ENCODE data around the gene FASTK. TPM values are rescaled to one million over a fixed set of nuclear protein-coding genes. Genes with fewer than 3 reads are reported as not detected.

Gene FASTK
- total RNA-seq, 1 donor from 2014 or later, result 55.3 TPM

- Histone ChIP-seq H3K4me1 (ENCODE audit: control insufficient read depth in 3 of 3, insufficient read depth in 3 of 3, low read length in 3 of 3) (peaks cover under 1 to 2% (median under 1%) of the 10 kb centered on the region in 3 donors), H3K27ac (ENCODE audit: low read depth, low read length) (no peak overlapping the region), H3K9ac (ENCODE audit: low read depth in 1 of 3, low read length in 3 of 3) (no peak overlapping the region), H3K9me3 (ENCODE audit: control insufficient read depth in 3 of 3, low read length in 3 of 3) (no peaks in the 10 kb centered on the region), H3K27me3 (ENCODE audit: control insufficient read depth in 3 of 3, insufficient read depth in 3 of 3, low read length in 3 of 3) (no peaks in the 10 kb centered on the region), H3K4me3 (ENCODE audit: low read length in 3 of 3) (no peak overlapping the region), H3K36me3 (ENCODE audit: control insufficient read depth in 3 of 3, insufficient read depth in 3 of 3, low read length in 3 of 3) (peaks cover 33 to 43% (median 35%) of the 10 kb centered on the region in 3 donors)
Measured at GRCh38 chr7:151119055-151119415, 38.4 kb upstream of the FASTK start.

GRCh38 chr7:151118108-151119054 is 37.8 kb upstream of the FASTK start:
- no peak overlapping the region for H3K27ac ChIP-seq (ENCODE audit: low read depth, low read length)
- H3K4me3 ChIP-seq (ENCODE audit: low read length in 3 of 3), result no peak overlapping the region
- no peak overlapping the region for H3K9ac ChIP-seq (ENCODE audit: low read depth in 1 of 3, low read length in 3 of 3)
- no peaks in the 10 kb centered on the region for H3K9me3 ChIP-seq (ENCODE audit: control insufficient read depth in 3 of 3, low read length in 3 of 3)
- no peaks in the 10 kb centered on the region for H3K27me3 ChIP-seq (ENCODE audit: control insufficient read depth in 3 of 3, insufficient read depth in 3 of 3, low read length in 3 of 3)
- no peaks in the 10 kb centered on the region for H3K4me1 ChIP-seq (ENCODE audit: control insufficient read depth in 3 of 3, insufficient read depth in 3 of 3, low read length in 3 of 3)
- peaks cover 33 to 43% (median 35%) of the 10 kb centered on the region in 3 donors for H3K36me3 ChIP-seq (ENCODE audit: control insufficient read depth in 3 of 3, insufficient read depth in 3 of 3, low read length in 3 of 3)

- H3K36me3 ChIP-seq (ENCODE audit: control insufficient read depth in 3 of 3, insufficient read depth in 3 of 3, low read length in 3 of 3), result peaks cover 30 to 43% (median 35%) of the 10 kb centered on the region in 3 donors
- H3K4me3 ChIP-seq (ENCODE audit: low read length in 3 of 3), result no peak overlapping the region
- H3K27ac ChIP-seq (ENCODE audit: low read depth, low read length), result no peak overlapping the region
- no peaks in the 10 kb centered on the region for H3K4me1 ChIP-seq (ENCODE audit: control insufficient read depth in 3 of 3, insufficient read depth in 3 of 3, low read length in 3 of 3)
- H3K9ac ChIP-seq (ENCODE audit: low read depth in 1 of 3, low read length in 3 of 3), result no peak overlapping the region
- no peaks in the 10 kb centered on the region for H3K9me3 ChIP-seq (ENCODE audit: control insufficient read depth in 3 of 3, low read length in 3 of 3)
- no peaks in the 10 kb centered on the region for H3K27me3 ChIP-seq (ENCODE audit: control insufficient read depth in 3 of 3, insufficient read depth in 3 of 3, low read length in 3 of 3)
Measured at GRCh38 chr7:151117565-151117964, 37.0 kb upstream of the FASTK start.

GRCh38 chr7:151116603-151117440 is 36.2 kb upstream of the FASTK start:
- Histone ChIP-seq H3K9me3 (ENCODE audit: control insufficient read depth in 3 of 3, low read length in 3 of 3) (no peaks in the 10 kb centered on the region), H3K27me3 (ENCODE audit: control insufficient read depth in 3 of 3, insufficient read depth in 3 of 3, low read length in 3 of 3) (no peaks in the 10 kb centered on the region), H3K4me3 (ENCODE audit: low read length in 3 of 3) (no peak overlapping the region), H3K9ac (ENCODE audit: low read depth in 1 of 3, low read length in 3 of 3) (no peak overlapping the region), H3K4me1 (ENCODE audit: control insufficient read depth in 3 of 3, insufficient read depth in 3 of 3, low read length in 3 of 3) (no peaks in the 10 kb centered on the region), H3K27ac (ENCODE audit: low read depth, low read length) (no peak overlapping the region), H3K36me3 (ENCODE audit: control insufficient read depth in 3 of 3, insufficient read depth in 3 of 3, low read length in 3 of 3) (peaks cover 30 to 42% (median 35%) of the 10 kb centered on the region in 3 donors)

- H3K36me3 ChIP-seq (ENCODE audit: control insufficient read depth in 3 of 3, insufficient read depth in 3 of 3, low read length in 3 of 3), result peaks cover 27 to 34% (median 30%) of the 10 kb centered on the region in 3 donors
- H3K27me3 ChIP-seq (ENCODE audit: control insufficient read depth in 3 of 3, insufficient read depth in 3 of 3, low read length in 3 of 3), result no peaks in the 10 kb centered on the region
- H3K4me3 ChIP-seq (ENCODE audit: low read length in 3 of 3), result no peak overlapping the region
- H3K9me3 ChIP-seq (ENCODE audit: control insufficient read depth in 3 of 3, low read length in 3 of 3), result no peaks in the 10 kb centered on the region
- H3K4me1 ChIP-seq (ENCODE audit: control insufficient read depth in 3 of 3, insufficient read depth in 3 of 3, low read length in 3 of 3), result peaks cover under 1 to 4% (median under 1%) of the 10 kb centered on the region in 3 donors
- H3K27ac ChIP-seq (ENCODE audit: low read depth, low read length), result no peak overlapping the region
- H3K9ac ChIP-seq (ENCODE audit: low read depth in 1 of 3, low read length in 3 of 3), result no peak overlapping the region
Measured at GRCh38 chr7:151115836-151116418, 35.3 kb upstream of the FASTK start.

GRCh38 chr7:151115121-151115835 is 34.7 kb upstream of the FASTK start:
- H3K36me3 ChIP-seq (ENCODE audit: control insufficient read depth in 3 of 3, insufficient read depth in 3 of 3, low read length in 3 of 3), result peaks cover 22 to 27% (median 23%) of the 10 kb centered on the region in 3 donors
- no peaks in the 10 kb centered on the region for H3K27me3 ChIP-seq (ENCODE audit: control insufficient read depth in 3 of 3, insufficient read depth in 3 of 3, low read length in 3 of 3)
- H3K27ac ChIP-seq (ENCODE audit: low read depth, low read length), result no peak overlapping the region
- H3K9ac ChIP-seq (ENCODE audit: low read depth in 1 of 3, low read length in 3 of 3), result no peak overlapping the region
- H3K4me3 ChIP-seq (ENCODE audit: low read length in 3 of 3), result no peak overlapping the region
- peaks cover 4 to 7% (median 5%) of the 10 kb centered on the region in 3 donors for H3K4me1 ChIP-seq (ENCODE audit: control insufficient read depth in 3 of 3, insufficient read depth in 3 of 3, low read length in 3 of 3)
- H3K9me3 ChIP-seq (ENCODE audit: control insufficient read depth in 3 of 3, low read length in 3 of 3), result no peaks in the 10 kb centered on the region

- Histone ChIP-seq H3K9me3 (ENCODE audit: control insufficient read depth in 3 of 3, low read length in 3 of 3) (no peaks in the 10 kb centered on the region), H3K36me3 (ENCODE audit: control insufficient read depth in 3 of 3, insufficient read depth in 3 of 3, low read length in 3 of 3) (peaks cover 13 to 22% (median 20%) of the 10 kb centered on the region in 3 donors), H3K27me3 (ENCODE audit: control insufficient read depth in 3 of 3, insufficient read depth in 3 of 3, low read length in 3 of 3) (no peaks in the 10 kb centered on the region), H3K4me1 (ENCODE audit: control insufficient read depth in 3 of 3, insufficient read depth in 3 of 3, low read length in 3 of 3) (peaks cover 5 to 14% (median 6%) of the 10 kb centered on the region in 3 donors), H3K9ac (ENCODE audit: low read depth in 1 of 3, low read length in 3 of 3) (no peak overlapping the region), H3K27ac (ENCODE audit: low read depth, low read length) (no peak overlapping the region), H3K4me3 (ENCODE audit: low read length in 3 of 3) (no peak overlapping the region)
Measured at GRCh38 chr7:151114151-151115090, 33.8 kb upstream of the FASTK start.

GRCh38 chr7:151113344-151114150 is 32.9 kb upstream of the FASTK start:
- no peak overlapping the region for H3K4me3 ChIP-seq (ENCODE audit: low read length in 3 of 3)
- H3K4me1 ChIP-seq (ENCODE audit: control insufficient read depth in 3 of 3, insufficient read depth in 3 of 3, low read length in 3 of 3), result peaks cover 5 to 16% (median 8%) of the 10 kb centered on the region in 3 donors
- H3K9me3 ChIP-seq (ENCODE audit: control insufficient read depth in 3 of 3, low read length in 3 of 3), result no peaks in the 10 kb centered on the region
- H3K36me3 ChIP-seq (ENCODE audit: control insufficient read depth in 3 of 3, insufficient read depth in 3 of 3, low read length in 3 of 3), result peaks cover 4 to 13% (median 12%) of the 10 kb centered on the region in 3 donors
- no peak overlapping the region for H3K27ac ChIP-seq (ENCODE audit: low read depth, low read length)
- no peak overlapping the region for H3K9ac ChIP-seq (ENCODE audit: low read depth in 1 of 3, low read length in 3 of 3)
- H3K27me3 ChIP-seq (ENCODE audit: control insufficient read depth in 3 of 3, insufficient read depth in 3 of 3, low read length in 3 of 3), result no peaks in the 10 kb centered on the region
